ENCODE measurements around the gene WFS1.

GRCh38 chr4:6241062-6241845 lies 28.4 kb upstream of the WFS1 start:
- no peak for TF ChIP-seq EZH2phosphoT487 (conservative IDR thresholded peaks at IDR 0.05; ENCODE audit: low read length)
- TF ChIP-seq, protein P1, sequence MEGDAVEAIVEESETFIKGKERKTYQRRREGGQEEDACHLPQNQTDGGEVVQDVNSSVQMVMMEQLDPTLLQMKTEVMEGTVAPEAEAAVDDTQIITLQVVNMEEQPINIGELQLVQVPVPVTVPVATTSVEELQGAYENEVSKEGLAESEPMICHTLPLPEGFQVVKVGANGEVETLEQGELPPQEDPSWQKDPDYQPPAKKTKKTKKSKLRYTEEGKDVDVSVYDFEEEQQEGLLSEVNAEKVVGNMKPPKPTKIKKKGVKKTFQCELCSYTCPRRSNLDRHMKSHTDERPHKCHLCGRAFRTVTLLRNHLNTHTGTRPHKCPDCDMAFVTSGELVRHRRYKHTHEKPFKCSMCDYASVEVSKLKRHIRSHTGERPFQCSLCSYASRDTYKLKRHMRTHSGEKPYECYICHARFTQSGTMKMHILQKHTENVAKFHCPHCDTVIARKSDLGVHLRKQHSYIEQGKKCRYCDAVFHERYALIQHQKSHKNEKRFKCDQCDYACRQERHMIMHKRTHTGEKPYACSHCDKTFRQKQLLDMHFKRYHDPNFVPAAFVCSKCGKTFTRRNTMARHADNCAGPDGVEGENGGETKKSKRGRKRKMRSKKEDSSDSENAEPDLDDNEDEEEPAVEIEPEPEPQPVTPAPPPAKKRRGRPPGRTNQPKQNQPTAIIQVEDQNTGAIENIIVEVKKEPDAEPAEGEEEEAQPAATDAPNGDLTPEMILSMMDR (IDR thresholded peaks at IDR 0.05; ENCODE audit: insufficient read depth, low read length, poor library complexity, severe bottlenecking): no peak
